Activated CD4-positive, alpha-beta T cell treated with anti-CD3 and anti-CD28 coated beads, Interleukin-2, amount 50 U/mL, for 16 hours (primary cell): ENCODE results near the gene ERP27.

Experiments
- DNase-seq: peaks from one replicate; pipeline ENCODE4 v3.0.0-alpha.2; 2020

ERP27 gene

DNA sequence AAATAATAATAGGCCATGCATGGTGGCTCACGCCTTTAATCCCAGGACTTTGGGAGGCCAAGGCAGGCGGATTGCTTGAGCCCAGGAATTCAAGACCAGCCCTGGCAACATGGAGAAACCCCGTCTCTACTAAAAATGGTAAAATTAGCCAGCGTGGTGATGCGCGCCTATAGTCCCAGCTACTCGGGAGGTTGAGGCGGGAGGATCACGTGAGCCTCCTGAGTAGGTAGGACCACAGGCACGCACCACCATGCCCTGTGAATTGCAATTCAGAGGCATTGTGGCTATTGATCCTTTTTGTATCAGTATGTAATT is 20.7 kb upstream of the ERP27 start:
- no peak for DNase-seq

DNA sequence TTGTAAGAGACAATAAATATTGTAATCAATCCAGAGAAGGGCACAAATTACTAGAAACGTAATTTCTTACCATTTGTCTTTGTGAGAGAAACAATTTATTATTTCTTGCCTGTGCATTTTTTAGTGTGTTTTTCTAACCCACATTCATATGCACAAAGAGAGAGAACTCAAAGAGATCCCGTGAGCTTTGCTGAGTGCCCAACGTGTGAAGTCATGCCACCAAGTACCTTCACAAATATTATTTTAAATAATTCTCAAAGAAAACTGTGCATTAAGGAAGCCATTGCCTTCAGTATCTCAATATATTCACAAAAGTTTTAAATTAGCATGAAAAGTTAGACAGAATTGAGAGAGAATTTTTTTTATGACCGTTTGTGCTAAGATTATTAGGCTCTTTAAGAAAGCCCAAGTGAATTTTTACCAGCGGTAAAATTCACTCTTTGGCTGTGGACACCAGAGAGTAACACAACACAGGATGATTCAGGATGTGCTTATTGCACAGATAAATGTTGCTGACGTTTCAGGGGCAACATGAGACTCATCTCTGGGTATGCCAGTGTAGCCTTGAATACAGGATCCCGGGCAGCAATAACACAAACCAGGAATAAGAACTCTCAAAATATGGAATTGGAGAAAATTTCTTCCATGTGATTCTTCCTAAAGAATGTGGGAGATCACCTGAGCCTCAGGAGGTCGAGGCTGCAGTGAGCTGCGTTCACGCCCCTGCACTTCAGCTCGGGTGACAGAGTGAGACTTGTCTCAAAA is 20.2 kb upstream of the ERP27 start:
- no peak for DNase-seq

DNA sequence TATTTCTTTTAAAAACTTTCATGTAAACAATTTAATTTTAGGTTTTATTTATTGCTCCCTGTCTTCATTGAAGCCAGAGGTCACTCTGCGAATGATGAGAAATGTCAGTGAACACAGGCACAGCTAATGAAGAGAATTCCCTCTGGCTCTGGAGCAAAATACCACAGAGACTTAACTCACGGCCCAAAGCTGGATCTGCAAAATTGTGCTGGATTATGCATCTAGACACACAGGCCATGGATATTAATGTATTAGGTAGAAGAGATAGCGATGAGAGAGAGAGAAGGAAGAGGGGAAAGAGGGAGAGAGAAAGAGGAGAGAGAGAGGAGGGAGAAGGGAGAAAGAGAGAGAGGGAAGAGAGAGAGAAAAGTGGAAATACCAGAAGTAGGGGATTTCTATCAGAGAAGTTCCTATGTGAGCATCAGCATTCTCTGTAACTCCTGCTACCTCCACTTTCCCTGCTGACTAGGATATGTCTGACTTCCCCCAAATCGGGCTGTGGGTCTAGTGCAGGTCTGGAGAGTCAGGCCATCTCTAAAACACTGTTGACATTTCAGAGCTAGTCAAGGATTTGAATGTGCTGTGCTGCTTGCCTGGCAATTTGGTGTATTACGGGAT is 19.3 kb upstream of the ERP27 start:
- DNase-seq, result no peak

DNA sequence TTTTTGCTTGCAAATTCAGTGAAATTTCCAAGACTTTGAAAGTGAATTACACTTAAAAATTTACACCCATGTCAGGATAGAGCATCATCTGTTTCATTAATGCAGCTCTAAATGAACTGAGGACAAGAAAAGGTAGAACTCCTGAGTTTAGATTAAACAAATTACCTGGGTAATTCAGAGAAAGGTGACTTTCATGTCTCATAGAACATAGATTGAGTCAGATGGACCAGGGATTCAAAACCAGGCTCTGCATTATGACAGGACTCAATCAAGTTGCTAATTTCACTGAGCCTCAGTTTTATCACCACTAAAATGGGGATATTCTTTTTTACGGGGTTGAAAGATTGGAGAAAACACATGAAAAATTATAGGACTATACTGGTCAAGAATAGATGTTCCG is 18.6 kb upstream of the ERP27 start:
- peak; percentile 35 for DNase-seq

DNA sequence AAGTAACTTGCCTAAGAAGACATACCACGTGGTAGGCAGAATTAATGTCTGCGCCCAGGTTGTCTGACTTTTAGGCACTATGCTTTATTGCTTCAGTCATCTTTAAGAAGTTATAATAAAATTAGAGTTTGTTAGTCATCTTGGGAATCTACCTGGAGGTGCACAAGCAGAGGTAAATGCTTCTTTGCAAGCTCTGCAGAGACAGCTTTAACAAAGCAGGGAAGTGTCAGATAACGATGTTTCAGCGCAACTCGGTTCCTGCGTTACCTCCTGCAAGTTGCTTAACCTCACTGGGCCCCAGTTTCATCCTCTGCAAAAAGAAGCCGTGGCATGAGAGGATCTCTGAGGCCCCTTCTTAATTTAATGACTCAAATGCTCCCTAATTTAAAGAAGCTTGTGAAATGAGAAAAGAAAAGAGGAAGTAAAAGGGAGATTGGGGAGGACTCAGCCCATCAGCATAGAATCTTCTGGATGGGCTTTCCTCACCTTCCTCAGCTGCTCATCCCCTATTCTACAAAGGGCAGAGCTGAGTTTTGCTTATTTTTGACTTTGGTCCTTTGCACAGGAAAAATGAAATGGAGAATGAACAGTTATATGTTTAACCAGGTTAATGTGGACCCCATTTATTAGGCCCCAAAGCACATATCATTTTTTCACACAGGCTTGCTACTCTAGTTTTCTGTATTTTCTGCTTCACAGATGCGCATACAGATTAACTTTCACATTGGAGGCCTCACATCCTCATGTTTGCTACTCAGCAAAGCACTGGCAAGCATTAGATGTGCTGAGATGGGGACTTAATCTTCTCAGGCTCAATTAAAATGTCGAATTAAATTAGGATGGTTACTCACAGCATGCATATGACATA is 17.9 kb upstream of the ERP27 start:
- peak; percentile 77 for DNase-seq

DNA sequence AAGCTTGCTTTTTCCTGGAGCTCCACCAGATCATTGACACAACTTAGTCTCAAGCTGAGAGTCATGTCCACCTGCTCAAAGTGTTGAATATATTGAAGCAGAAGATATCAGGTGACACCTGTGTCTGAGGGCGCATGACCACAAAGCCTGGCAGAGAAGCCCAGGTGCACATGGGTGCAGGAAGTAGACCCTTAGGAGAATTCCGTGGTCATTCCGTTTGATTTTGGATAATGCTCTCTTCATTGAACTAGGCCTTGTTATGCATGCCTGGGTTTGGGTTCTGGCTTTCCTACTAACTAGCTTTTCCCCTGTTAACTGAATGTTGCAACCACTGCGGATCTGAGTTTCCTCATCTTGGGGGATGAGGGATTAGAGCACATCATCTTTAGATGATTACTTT is 15.9 kb upstream of the ERP27 start:
- DNase-seq, result peak; percentile 13

DNA sequence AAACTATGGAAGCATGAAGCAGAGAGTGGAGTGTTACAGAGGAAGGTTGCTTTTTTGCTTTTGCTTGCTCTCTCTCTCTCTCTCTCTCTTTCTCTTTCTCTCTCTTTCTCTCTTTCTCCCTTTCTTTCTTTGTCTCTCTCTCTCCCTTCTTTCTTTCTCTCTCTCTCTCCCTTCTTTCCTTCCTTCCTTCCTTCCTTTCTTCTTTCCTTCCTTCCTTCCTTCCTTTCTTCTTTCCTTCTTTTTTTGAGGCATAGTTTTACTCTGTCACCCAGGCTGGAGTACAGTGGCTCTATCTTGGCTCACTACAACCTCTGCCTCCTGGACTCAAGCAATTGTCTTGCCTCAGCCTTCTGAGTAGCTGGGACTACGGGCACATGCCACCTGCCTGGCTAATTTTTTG is 15.4 kb upstream of the ERP27 start:
- no peak for DNase-seq

DNA sequence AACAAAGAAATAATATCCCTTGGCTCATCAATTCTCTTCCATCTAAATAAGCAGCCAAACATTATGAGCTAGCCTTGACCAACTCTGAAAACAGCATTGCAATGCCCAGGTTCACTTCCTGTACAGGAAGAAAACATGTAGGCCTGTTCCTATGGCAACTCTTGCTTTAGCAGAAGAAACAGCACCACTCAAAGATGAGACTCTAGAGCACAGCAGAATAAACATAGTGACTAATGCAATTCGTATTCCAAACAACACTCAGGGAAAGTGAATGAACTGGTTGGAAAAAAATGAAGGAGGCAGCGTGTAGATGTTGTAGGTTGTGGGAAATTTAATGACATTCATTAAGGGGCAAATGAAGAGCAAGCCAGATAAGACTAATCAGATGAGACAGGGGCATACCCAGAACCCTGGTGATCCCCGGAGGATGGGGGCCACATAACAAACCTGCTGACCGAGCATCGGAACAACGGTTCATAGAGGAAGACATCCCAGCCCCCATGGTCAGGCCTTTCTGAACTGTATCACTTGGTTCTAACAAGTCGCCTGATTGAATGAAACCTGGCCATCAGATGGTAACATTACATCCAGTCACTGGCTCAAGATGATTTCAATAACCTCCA is 14.1 kb upstream of the ERP27 start:
- peak; percentile 82 for DNase-seq

DNA sequence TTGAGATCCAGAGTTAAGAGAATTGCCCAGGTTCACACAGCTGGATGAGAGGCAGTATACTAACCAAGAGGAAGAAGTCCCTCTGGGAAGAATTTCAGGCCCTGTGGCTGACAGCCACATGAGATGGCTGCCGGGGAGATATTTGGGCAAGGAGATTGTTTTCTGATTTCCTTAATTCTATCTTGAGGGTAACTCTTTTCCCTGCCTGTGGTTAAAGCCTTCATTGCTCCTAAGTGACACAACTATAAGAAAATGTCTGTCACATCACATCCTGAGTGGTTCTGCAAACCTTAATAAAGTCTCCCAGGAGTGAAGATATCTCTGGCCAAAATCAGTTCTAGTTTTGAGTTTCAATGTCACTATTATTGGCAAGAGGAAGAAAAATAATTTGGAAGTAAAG is 13.5 kb upstream of the ERP27 start:
- no peak for DNase-seq

DNA sequence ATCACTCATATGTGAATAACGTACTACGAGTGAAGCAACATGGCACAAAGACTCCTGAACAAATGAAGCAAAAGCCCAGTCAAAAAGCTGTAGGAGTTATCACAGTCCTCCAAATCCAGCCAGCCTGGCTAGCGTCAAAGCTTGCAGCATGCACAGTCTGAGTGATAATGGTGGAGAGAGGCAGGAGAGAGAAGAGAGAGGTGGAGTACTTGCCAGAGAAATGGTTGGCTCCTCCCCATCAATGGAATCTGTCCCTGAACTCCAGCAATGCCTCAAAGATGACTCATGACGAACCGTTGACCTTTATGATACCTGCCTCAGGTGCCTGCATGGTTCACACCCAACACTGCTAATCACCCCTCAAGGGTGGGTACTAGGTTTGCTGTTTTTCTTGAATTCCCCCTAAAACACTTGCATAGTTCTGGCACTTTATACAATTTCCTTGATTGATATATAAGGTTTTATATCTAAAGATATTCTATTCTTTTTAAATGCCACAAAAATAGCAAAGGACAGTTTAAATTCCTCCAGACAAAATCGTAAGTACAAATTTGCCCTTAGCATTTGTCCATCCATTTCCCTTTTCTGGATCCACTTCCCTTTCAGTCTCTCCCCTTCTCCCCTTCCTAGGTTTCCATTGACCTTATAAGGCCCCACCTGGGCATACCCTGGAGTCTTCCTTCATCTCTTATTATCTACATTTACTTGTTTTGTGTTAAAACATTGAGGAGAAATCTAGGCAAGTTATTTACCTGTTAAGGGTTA is 12.8 kb upstream of the ERP27 start:
- no peak for DNase-seq

DNA sequence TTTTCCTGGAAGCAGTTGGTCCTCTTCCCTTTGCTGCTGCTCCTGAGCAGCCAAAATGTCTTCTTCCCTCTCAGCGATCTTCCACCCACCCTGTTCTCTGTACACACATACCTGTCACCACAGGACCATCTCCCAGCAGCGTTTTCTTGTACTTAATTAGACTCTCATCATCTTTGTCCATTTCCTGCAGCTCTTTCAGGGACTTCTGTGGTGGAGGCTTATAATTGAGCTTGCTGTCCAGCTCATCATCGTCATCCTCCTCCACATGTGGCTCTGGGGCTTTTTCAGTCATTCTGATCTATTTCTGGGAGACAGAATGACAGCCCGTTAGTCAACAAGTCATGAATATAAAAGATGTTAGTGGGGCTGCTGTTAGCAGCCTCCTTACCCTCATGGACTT is 12.1 kb upstream of the ERP27 start:
- DNase-seq, result peak; percentile 68

DNA sequence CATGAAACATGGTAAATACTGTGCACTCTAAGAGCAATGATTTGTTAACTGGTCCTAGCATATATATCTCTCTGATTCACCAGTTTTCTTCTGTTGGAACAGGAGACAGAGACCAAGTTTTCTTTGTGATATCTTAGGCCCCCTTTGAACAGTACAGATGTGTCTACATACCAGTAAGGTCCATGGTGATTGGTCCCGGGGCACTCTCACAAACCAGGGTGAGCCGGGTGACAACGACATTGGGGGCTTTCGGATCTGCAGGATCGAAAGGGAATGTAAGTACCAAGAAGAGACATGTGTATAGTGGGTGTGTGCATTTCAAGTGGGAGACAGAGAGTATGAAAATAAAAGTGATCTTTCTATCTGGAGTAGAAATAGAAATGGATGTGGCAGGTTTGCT is 11.3 kb upstream of the ERP27 start:
- DNase-seq, result no peak

DNA sequence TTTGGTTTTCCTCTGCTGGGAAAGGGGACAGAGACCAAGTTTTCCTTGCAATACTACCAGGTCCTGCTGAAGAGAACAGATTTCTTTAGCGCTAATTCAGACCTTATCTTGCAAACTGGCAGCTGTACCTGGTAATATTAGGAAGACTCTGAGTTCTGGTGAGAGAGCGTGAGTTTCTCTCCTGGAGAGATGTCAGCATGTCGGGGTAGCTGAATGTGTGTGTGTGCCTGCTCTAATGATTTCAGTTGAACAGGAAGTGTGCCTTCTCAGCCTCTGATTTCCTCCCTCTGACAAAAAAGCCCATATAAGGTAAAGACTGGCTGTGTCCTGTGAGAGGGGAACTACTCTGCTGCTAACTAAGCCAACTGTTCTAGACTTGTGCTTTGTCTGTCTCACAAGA is 10.3 kb upstream of the ERP27 start:
- peak; percentile 92 for DNase-seq

DNA sequence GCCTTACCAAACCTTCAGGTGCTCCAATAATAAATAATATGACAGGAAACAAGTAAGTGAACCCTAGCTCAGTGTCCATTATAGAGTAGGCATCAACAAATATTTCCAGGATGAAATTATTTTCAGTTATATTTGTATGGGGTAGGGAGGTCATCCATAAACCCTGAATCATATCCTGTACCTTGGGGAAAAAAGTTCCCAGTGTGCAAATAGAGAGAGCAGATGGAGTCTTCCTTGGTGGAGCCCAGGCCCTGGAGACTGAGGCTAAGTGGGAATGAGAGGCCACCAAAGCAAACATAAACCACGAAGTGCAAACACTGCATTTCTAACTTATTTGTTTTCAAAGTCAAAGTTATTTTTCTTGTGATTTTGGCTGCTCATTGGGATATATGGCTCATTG is 8.5 kb upstream of the ERP27 start:
- no peak for DNase-seq

DNA sequence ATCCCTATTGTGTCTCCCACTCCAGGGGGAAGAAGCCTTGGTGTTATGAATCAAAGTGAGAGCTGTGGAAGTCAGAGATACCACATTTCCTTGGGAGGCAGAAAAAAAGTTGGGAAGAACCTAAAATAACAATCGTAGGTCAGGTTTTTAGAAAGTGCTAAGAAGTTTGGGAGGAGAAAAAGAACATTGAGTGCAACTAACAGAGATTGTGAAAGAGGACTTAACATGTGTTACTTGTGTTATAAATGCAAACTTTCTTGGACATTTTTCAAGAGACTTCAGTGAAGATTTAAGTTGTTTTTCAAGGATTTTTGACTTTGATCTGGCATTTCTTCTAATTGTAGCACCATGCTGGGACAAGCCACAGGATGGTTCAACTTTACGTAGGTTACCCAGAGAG is 7.8 kb upstream of the ERP27 start:
- no peak for DNase-seq

DNA sequence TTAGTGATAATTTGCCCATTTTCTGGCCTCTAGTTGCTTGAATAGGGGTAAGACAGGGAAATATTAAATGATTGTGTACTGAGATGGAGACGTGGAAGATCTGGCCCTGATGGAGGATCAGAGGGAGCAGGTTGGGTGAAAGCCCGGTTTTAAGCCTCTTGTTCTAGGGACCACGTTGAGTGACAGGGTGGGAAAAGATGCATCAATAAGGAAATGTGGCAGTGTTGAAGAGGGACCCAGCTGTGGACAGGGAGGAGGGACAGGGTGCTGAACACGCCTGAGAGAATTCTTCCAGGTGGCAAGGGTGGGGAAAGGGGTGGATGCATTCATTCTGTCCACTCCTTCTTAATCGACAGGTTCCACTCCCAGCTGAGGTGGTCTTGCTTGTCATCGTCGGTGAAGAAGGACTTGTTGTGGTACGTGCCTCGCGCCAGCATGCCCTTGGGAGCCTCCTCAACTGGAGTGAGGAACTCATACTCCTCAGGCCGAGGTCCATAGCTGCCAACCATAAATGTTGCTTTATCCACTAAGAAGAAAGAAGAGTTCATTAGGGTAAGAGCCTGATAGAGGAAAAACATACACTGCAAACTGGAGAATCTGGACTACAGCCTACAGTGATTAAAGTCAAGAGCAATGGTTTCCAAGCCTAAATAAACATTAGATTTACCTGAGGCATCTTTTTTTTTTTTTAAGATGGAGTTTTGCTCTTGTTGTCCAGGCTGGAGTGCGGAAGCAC is 4.0 kb upstream of the ERP27 start:
- DNase-seq, result no peak

DNA sequence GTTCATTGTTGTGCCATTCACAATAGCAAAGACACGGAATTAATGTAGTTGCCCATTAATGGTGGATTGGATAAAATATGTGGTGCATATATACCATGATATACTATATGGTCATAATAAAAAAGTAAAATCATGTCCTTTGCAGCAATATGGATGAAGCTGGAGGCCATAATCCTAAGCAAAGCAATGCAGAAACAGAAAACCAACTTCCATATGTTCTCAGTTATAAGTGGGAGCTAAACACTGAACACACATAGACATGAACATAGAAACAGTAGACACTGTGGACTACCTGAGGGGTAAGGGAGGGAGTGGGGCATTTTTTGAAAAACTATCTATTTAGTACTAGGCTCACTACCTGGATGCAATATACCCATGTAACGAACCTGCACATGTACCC is 3.0 kb upstream of the ERP27 start:
- DNase-seq, result no peak

DNA sequence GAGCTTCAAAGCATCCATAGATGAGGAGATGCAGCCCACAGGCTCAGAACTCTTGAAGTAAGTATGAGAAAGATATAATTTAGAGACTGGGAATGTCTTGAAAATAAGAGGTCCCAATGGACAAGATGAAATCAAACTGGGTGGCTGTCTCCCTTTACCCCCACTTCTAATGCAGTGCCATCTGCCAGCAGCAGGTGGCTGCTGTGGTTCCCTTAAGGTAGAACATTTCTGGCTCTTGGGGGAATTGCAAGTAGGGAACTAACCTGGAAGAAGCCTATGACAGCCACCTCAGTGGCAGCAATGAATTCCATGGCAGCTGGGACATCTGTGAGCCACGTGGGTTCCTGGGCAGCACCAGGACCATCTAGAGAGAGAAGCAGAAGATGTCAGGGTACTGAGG is 648 bp downstream of the ERP27 start:
- no peak for DNase-seq

DNA sequence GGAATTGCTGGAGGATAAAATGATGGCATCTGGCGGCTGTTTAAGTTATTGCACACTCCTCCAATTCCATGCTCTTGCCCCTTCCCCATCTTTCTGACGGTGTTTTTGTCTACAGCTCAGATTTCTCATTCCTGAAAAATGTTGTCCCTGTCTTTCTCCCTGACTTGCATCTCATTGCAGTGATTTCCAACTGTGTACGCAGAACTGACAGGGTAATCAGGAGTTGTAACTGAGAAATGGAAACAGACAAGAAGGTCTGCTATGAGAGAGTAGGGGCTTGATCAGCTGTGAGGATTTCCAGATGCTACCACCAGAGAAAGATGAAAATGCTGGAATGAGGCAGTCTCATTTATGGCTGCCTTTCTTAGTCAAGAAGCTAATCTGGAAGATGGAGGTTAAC is 1.3 kb downstream of the ERP27 start:
- no peak for DNase-seq

DNA sequence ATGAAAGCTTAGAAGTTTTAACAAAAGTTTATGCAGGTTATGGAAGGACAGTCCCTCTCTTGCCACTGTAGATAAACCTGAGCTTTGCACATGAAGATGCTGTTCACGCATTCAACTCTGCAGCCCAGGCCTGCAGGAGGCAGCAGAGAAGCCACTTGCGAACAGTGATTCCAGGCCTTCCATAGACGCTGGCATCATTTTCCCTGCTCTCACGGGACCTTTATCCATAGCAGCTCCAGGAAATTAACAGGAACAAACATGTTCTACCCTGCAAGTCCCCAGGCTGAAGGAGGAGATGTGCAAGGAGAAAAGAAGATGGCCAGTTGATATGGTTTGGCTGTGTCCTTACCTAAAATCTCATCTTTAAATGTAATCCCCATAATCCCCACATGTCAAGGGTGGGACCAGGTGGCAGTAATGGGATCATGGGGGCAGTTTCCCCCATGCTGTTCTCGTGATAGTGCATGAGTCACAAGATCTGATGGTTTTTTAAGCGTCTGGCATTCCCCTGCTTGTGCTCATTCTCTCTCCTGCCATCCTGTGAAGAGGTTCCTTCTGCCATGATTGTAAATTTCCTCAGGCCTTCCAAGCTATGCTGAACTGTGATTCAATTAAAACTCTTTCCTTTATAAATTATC is 2.0 kb downstream of the ERP27 start:
- no peak for DNase-seq

DNA sequence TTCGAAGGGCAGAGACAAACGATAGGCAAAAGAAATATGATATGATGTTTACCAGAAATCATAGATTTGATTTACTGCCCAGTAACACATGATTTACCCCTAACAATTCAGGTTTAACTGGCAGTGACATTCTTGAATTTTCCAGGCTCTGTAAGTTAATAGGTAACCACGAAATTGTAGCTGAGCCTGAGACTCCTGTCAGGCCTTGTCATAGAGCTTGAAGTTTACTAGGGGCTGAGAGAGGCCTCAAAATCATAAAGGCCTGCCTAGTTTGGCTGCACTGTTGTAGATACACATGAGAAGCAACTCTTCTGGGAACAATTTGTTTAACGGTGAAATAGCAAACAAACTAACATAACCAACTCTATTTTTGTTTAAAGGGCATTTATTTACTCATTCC is 3.3 kb downstream of the ERP27 start:
- DNase-seq, result no peak

DNA sequence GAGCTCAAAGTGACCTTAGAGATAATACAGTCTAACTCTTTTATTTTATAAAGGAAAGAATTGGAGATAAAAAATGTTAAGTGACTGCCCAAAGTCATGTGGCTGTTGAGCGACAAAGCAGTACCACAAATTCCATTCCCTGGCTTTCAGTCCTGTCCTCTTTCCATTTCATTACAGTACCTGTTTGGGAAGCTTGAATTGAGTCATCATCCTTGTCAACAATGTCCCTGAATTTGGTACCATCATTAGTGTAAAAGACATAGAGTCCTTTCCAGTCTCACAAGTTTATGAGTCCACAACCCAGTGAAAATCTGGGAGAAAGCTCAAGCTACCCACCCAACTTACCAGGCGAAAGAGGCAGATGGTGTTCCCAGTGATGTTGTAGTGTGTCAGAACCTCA is 3.8 kb downstream of the ERP27 start:
- no peak for DNase-seq
